HepG2 (cell line): Measurements from ENCODE around the gene PSMC3IP. TPM values are rescaled to one million over a fixed set of nuclear protein-coding genes. Genes with fewer than 3 reads are reported as not detected.

Source experiments
- ATF7-NPFF ChIP-seq: sonication (generic); formaldehyde crosslinking; IDR thresholded peaks from 2 replicates; pipeline ENCODE4 v1.8.1; 2023; ENCODE audit warnings: mild to moderate bottlenecking, low read depth, missing genetic modification reagents, moderate library complexity
- BCL3 ChIP-seq: sonication (generic); formaldehyde crosslinking; IDR thresholded peaks from 2 replicates; pipeline ENCODE4 v1.5.1; 2020; ENCODE audit warnings: mild to moderate bottlenecking, missing genetic modification reagents, moderate library complexity
- CREM ChIP-seq, 2 experiments: sonication (generic) in 1 of 2; formaldehyde crosslinking in 1 of 2; IDR thresholded peaks; 2 replicates each; pipeline versions ENCODE4 v1.4.0 to v1.6.1; 2016 to 2020; ENCODE audit warnings: antibody characterized with exemption in 1 of 2, mild to moderate bottlenecking in 1 of 2, missing genetic modification reagents in 1 of 2
- GABPA ChIP-seq, 2 experiments: IDR thresholded peaks; 2 replicates each; pipeline ENCODE4 v1.6.1; 2011 to 2016; ENCODE audit warnings: low read depth in 2 of 2, low read length in 1 of 2, missing biosample characterization in 1 of 2, missing genetic modification characterization in 1 of 2
- GATA4 ChIP-seq: sonication (generic); IDR thresholded peaks from 2 replicates; pipeline ENCODE4 v1.6.1; 2016; ENCODE audit warnings: antibody characterized with exemption, low read depth, borderline replicate concordance
- IRX3 ChIP-seq: sonication (generic); formaldehyde crosslinking; IDR thresholded peaks from 2 replicates; pipeline ENCODE4 v1.8.1; 2023; ENCODE audit warnings: mild to moderate bottlenecking, low read depth, missing genetic modification reagents, borderline replicate concordance
- JARID2 ChIP-seq: sonication (generic); formaldehyde crosslinking; IDR thresholded peaks from 2 replicates; pipeline ENCODE4 v1.8.1; 2023; ENCODE audit warnings: missing genetic modification reagents, inconsistent platforms; ENCODE audit not compliant: insufficient replicate concordance
- KAT8 ChIP-seq: IDR thresholded peaks from 2 replicates; pipeline ENCODE4 v1.6.1; 2016; ENCODE audit warnings: missing genetic modification reagents, missing compliant biosample characterization
- MTA3 ChIP-seq: sonication (generic); formaldehyde crosslinking; IDR thresholded peaks from 2 replicates; pipeline ENCODE4 v1.4.0; 2020; ENCODE audit warnings: missing genetic modification reagents
- NFE2L2 ChIP-seq: fragments of 150-350 bp; IDR thresholded peaks from 2 replicates; pipeline ENCODE4 v1.6.1; 2014; ENCODE audit warnings: low read length
- RARG ChIP-seq: sonication (generic); formaldehyde crosslinking; IDR thresholded peaks from 2 replicates; pipeline ENCODE4 v1.4.0; 2020; ENCODE audit warnings: low read depth, mild to moderate bottlenecking, missing genetic modification reagents
- SNRNP70 ChIP-seq: fragments of 200-400 bp; formaldehyde crosslinking; IDR thresholded peaks from 2 replicates; pipeline ENCODE4 v1.6.1; 2017; ENCODE audit warnings: mild to moderate bottlenecking, low read depth, low read length, moderate library complexity
- SYNCRIP ChIP-seq: fragments of 200-400 bp; formaldehyde crosslinking; IDR thresholded peaks from 2 replicates; pipeline ENCODE4 v1.6.1; 2018; ENCODE audit warnings: mild to moderate bottlenecking, low read depth, low read length; ENCODE audit not compliant: insufficient read depth
- WIZ ChIP-seq: sonication (generic); formaldehyde crosslinking; IDR thresholded peaks from 2 replicates; pipeline ENCODE4 v1.5.1; 2020; ENCODE audit warnings: mild to moderate bottlenecking, missing genetic modification reagents
- ZFYVE20 ChIP-seq: sonication (generic); formaldehyde crosslinking; IDR thresholded peaks from 2 replicates; pipeline ENCODE4 v1.8.0; 2023; ENCODE audit warnings: low read depth, mild to moderate bottlenecking, moderate library complexity, missing genetic modification reagents, borderline replicate concordance
- ZNF703 ChIP-seq: sonication (generic); formaldehyde crosslinking; IDR thresholded peaks from 2 replicates; pipeline ENCODE4 v1.5.1; 2020; ENCODE audit warnings: missing genetic modification reagents, mild to moderate bottlenecking, moderate library complexity, borderline replicate concordance
- ZNF704 ChIP-seq: sonication (generic); formaldehyde crosslinking; IDR thresholded peaks from 2 replicates; pipeline ENCODE4 v1.8.1; 2023; ENCODE audit warnings: mild to moderate bottlenecking, inconsistent platforms, moderate library complexity, missing genetic modification reagents, borderline replicate concordance
- polyA plus RNA-seq, 8 experiments: library from polyadenylated mRNA; depleted of rRNA in 3 of 8; stranded (reverse) in 7 of 8; unstranded in 1 of 8; fragments of >200 nt; fragmentation: Illumina TruSeq in 4 of 8; extraction: Trizol in 4 of 8; gene quantifications; 2 replicates each; pipeline versions ENCODE4 v1.2.1 to v1.2.3, GENCODE V29; 2011 to 2016; ENCODE audit warnings: low read depth in 4 of 8, missing spikeins in 1 of 8, mixed read lengths in 1 of 8; ENCODE audit not compliant: insufficient read depth in 1 of 8
- total RNA-seq, 5 experiments: library from RNA; depleted of rRNA; stranded (reverse); fragments of >200 nt; fragmentation: Illumina TruSeq; extraction: Trizol; gene quantifications; 2 replicates each; pipeline ENCODE4 v1.2.3, GENCODE V29; 2016; ENCODE audit warnings: low read depth in 1 of 5
- TF ChIP-seq, protein P1 (sequence below): sonication (generic); formaldehyde crosslinking; IDR thresholded peaks from 2 replicates; pipeline ENCODE4 v1.4.0; 2020; ENCODE audit warnings: missing genetic modification reagents
- TF ChIP-seq, protein P2 (sequence below): sonication (generic); formaldehyde crosslinking; IDR thresholded peaks from 2 replicates; pipeline ENCODE4 v1.4.0; 2020; ENCODE audit warnings: low read depth, missing genetic modification reagents
- TF ChIP-seq, protein P3 (sequence below): IDR thresholded peaks from 2 replicates; pipeline ENCODE4 v1.6.1; 2016; ENCODE audit warnings: low read depth, borderline replicate concordance

The PSMC3IP gene
- total and polyA plus RNA-seq, 2 of the 13 experiments (the other 11 are each of a cell fraction or from before 2014, with no cell fraction given): 6.5 to 22.4 TPM

- TF ChIP-seq BCL3 (CRISPR knock-in tag) (peak; percentile 92), WIZ (CRISPR knock-in tag) (no peak), JARID2 (peak; percentile 67), MTA3 (no peak), ZFYVE20 (no peak; the same call in 1 of the 2 replicates), NFE2L2 (no peak), ATF7-NPFF (peak; percentile 92), CREM (IDR thresholded peaks at IDR 0.05) (no peak), CREM (CRISPR knock-in tag; IDR thresholded peaks at IDR 0.05) (no peak), GATA4 (no peak), ZNF704 (CRISPR knock-in tag) (peak; percentile 87; the same call in 1 of the 2 replicates), RARG (CRISPR knock-in tag) (peak; percentile 30; the same call in 1 of the 2 replicates), KAT8 (CRISPR knock-in tag) (peak; percentile 93), SYNCRIP (no peak), ZNF703 (CRISPR knock-in tag) (peak; percentile 40; the same call in 1 of the 2 replicates), SNRNP70 (no peak), IRX3 (peak; percentile 89; the same call in 1 of the 2 replicates), GABPA (IDR thresholded peaks at IDR 0.05; ENCODE audit: low read depth, low read length) (no peak), GABPA (CRISPR knock-in tag; IDR thresholded peaks at IDR 0.05; ENCODE audit: low read depth) (peak; percentile 84)
- TF ChIP-seq, protein P1, sequence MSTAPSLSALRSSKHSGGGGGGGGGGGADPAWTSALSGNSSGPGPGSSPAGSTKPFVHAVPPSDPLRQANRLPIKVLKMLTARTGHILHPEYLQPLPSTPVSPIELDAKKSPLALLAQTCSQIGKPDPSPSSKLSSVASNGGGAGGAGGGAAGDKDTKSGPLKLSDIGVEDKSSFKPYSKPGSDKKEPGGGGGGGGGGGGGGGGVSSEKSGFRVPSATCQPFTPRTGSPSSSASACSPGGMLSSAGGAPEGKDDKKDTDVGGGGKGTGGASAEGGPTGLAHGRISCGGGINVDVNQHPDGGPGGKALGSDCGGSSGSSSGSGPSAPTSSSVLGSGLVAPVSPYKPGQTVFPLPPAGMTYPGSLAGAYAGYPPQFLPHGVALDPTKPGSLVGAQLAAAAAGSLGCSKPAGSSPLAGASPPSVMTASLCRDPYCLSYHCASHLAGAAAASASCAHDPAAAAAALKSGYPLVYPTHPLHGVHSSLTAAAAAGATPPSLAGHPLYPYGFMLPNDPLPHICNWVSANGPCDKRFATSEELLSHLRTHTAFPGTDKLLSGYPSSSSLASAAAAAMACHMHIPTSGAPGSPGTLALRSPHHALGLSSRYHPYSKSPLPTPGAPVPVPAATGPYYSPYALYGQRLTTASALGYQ (CRISPR knock-in tag): peak; percentile 45; the same call in 1 of the 2 replicates
- TF ChIP-seq, protein P2, sequence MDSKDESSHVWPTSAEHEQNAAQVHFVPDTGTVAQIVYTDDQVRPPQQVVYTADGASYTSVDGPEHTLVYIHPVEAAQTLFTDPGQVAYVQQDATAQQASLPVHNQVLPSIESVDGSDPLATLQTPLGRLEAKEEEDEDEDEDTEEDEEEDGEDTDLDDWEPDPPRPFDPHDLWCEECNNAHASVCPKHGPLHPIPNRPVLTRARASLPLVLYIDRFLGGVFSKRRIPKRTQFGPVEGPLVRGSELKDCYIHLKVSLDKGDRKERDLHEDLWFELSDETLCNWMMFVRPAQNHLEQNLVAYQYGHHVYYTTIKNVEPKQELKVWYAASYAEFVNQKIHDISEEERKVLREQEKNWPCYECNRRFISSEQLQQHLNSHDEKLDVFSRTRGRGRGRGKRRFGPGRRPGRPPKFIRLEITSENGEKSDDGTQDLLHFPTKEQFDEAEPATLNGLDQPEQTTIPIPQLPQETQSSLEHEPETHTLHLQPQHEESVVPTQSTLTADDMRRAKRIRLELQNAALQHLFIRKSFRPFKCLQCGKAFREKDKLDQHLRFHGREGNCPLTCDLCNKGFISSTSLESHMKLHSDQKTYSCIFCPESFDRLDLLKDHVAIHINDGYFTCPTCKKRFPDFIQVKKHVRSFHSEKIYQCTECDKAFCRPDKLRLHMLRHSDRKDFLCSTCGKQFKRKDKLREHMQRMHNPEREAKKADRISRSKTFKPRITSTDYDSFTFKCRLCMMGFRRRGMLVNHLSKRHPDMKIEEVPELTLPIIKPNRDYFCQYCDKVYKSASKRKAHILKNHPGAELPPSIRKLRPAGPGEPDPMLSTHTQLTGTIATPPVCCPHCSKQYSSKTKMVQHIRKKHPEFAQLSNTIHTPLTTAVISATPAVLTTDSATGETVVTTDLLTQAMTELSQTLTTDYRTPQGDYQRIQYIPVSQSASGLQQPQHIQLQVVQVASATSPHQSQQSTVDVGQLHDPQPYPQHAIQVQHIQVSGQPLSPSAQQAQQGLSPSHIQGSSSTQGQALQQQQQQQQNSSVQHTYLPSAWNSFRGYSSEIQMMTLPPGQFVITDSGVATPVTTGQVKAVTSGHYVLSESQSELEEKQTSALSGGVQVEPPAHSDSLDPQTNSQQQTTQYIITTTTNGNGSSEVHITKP (CRISPR knock-in tag): no peak
- TF ChIP-seq, protein P3, sequence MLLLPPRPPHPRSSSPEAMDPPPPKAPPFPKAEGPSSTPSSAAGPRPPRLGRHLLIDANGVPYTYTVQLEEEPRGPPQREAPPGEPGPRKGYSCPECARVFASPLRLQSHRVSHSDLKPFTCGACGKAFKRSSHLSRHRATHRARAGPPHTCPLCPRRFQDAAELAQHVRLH (CRISPR knock-in tag): no peak; the same call in 1 of the 2 replicates
These were observed 10.5 kb downstream of the PSMC3IP start, which contains the start of gene MLX (continued) for GRCh38 chr17:42566883-42567573.
